Measurements from ENCODE around the gene TBCA.
"Not testable (repeated sequence)": the region's sequence is repeated elsewhere in the genome, so short reads cannot be mapped to it uniquely, and the experiment has no call there.

TBCA gene

GRCh38 chr5:77699569-77699968 lies 76.6 kb downstream of the TBCA start:
- not testable (repeated sequence) for DNase-seq

GRCh38 chr5:77698920-77699319 lies 77.2 kb downstream of the TBCA start:
- no peak for DNase-seq

GRCh38 chr5:77697692-77698091 lies 78.4 kb downstream of the TBCA start:
- no peak for DNase-seq

DNA sequence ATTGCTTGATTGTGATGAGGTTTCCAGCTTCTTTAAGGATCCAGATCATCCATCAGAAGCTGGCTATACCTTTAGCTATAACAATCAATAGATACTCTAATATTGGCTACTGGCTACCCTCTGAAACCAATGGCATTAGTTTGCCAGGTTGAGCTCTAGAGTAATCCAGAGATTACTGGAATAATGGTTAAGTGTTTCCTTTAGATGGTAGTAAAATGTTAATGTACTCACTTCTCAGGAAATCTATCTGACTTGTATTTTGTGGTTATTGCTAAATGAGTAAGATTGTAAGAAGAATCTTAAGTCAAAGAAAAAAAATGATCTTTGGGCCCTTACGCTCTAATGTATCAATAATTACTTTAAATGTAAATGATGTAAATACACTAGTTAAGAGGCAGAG lies 80.0 kb downstream of the TBCA start:
- no peak for DNase-seq

DNA sequence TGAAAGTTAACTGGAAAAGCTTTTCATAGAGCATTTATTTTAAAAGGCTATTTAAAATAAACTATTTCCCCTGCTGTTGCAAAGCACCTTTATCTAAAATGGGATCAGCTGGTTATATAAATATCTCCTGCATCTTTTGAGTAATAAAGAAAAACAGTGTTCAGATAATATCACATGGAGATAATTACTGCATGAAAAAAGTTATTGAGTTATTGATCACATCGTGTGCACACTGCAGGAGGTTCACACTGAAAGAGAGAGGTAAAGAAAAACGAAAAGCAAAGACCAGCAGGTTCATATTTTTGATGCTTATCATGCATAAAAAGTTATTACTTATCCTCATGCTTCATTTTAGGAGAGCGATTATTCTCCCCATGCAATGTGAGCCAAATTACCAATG lies 82.2 kb downstream of the TBCA start:
- no peak for DNase-seq

GRCh38 chr5:77683171-77683732 lies 92.9 kb downstream of the TBCA start:
- DNase-seq: no peak

DNA sequence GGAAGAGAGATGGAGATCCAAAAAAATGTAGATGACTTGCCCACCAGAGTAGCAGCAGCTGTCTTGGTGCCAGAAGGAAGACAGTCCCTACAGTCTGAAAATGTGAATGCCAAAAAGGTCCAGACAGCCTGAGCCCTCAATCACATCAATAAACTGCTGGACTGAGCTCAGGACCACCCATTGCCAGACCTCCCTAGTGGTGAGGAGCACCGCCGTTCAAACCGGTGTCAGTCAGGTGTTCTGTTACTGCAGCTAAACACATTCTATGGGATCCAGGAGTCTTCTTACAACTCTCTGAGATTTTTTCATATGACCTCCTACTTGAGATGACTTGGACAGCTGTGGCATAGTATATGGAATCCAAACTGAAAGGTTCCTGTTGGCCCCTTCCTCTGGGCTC lies 105.6 kb downstream of the TBCA start:
- DNase-seq: no peak

DNA sequence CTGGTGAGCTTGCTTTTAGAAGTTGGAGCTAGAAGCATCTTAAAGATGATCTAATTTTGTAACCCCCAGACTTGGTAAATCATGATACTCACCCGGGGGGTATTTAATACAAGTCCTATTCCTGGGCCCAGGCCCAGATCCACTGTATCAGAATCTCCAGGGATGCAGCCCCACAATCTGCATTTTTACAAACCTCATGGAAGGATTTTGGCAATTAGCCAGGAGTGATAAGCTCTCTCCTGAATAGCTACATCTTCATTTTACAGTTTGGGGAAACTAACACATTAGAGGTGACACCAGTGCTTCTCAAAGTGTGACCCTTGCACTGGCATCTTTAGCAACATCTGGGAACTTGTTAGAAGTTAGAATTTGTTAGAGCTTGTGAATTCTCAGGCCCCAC lies 106.5 kb downstream of the TBCA start:
- no peak for DNase-seq

DNA sequence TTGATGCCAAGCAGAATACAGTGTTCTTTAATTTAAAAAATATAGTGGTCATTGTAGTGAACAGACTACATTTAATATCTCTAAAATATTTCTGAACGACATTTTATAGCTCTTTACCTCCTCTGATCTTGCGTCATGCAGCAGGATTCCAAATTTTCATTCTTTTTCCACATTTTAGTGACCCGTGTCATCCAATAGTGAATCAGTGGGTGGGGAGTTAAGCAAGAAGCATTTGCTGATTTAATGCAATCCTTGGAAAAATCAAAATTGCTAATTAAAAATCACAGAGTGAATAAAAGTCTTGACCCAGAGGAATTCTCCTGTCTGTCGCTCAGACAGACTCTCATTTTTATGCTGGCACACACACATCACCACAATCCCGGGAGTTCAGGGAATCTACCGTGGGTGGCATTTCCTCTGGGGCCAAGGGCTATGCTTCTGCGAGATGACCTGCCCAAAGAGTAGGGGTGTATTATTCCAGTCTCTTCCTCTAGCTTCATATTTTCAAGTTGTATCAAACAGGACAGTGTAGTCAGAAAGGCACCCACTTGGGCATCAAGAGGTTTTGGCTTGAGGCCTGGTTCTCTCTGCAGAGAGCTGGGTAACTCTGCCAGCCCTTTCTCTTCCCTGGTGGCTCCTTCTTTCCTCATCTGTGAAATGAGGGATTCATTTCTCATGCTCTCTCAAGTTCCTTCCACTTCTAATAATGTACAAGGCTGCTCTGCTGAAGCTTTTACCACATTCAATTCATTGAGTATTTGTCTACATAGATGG lies 112.9 kb downstream of the TBCA start:
- DNase-seq: no peak

- DNase-seq: no peak
Observed at GRCh38 chr5:77662635-77663034, 113.5 kb downstream of the TBCA start.

- no peak for DNase-seq
Observed at GRCh38 chr5:77658662-77659061, 117.5 kb downstream of the TBCA start.

- DNase-seq: no peak
Observed at GRCh38 chr5:77651343-77651742, 124.8 kb downstream of the TBCA start.

DNA sequence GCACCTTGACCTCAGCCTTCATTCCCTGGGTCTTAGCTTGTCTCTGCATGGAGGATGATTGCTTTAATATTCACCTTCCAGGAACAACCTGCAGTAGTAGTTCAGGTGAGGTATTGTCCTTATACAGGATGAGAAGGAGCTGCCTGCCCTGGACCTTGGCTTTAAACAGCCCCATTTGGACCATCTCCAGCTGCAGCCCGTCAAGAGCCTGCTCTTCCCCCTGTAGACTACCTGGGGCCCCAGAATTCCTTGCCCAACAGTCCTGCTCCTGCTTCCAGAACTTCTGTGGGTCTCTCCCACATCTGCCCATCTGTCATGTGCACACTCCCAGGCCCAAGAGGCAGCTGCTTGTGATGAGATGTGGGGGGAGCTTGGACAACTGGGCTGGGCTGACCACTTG lies 125.5 kb downstream of the TBCA start:
- DNase-seq: no peak

DNA sequence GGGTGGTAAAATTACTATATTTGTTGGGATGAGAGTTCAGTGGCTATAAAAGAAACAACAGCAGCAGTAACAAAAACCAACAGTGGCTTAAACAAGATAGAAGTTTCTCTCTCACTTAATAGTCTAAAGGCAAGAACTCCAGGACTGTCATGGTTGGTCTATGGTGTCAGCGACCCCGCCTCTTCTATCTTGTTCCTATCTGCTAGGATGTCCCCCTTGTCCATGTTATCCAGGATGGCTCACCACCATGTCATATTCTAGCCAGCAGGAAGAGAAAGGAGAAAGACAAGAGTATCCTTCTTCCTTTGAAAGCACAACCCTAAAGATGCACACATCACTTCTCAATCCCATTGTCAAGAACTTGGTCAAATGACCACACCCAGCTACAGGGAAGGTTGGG lies 126.4 kb downstream of the TBCA start:
- DNase-seq: no peak

DNA sequence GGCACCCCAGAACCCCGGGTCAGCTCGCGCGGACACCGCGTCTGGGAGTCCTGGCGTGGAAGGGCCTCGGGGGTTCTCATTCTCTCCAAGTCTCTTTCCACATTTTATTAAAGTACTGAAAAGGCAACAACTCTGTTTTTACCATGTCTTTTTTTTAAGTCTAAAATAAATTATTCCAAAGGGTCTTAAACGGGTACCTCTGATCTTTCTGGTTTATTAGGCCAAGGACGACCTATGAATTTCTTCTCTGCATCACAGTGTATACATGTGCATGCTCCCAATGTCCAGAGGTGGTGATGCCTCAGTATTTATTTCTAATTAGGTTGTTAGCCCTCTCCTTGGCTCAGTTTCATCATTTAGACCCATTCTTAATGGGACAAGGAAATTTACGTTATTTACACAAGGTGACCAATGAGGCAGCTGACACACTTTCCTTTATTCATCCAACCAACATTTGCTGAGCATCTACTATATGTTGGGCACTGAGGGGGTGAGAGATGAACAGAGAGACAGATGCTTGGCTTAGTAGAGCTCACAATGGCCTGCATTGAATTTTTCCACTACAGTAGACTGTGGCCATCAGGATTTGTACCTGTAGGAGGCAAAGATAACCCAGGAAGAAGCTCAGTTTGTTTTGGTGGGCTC lies 130.0 kb downstream of the TBCA start:
- DNase-seq: no peak

GRCh38 chr5:77645158-77645994 lies 130.8 kb downstream of the TBCA start:
- peak; percentile 74 for DNase-seq

- no peak for DNase-seq
Observed at GRCh38 chr5:77644371-77645157, 131.6 kb downstream of the TBCA start.

- no peak for DNase-seq
Observed at GRCh38 chr5:77643654-77644370, 132.3 kb downstream of the TBCA start.

- no peak for DNase-seq
Observed at GRCh38 chr5:77642738-77643653, 133.1 kb downstream of the TBCA start.

DNA sequence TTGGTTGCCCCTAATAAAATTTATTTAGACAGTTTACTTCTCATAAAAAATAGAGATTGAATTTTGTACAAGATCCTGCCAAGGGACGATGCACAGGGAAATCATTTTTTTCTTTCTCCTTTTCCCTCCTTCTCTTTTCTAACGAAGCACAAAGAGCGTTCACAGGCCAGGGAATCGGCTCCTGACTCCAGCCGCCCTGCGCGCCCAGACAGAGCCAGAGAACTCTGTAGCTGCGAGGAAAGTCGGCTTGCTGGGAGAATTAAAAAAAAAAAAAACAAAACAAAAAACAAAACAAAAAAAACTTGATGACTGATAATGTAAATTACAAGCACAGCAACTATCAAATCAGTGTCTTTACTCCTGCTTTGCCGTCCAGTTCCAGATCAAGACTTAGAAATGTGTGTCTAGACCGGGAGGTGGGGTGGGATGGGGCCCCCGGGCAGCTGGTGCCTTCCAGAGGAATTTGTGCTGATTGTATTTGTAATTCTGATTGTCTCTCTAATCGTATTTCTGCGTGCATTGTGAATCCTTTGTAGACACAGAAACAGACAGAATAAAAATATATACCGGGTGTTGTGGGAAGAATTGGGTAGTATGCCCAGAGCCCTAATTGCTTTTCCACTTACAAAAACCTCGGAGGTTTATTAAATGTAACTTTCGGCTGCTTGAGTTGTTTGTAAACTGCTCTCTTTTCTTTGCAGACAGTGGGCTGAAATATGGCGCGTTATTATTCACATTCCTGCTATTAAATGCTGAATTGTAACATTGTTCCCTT lies 134.0 kb downstream of the TBCA start:
- no peak for DNase-seq

Data from activated CD8-positive, alpha-beta memory T cell treated with anti-CD3 and anti-CD28 coated beads for 24 hours (primary cell).